ENCODE results near the gene ZCCHC14. TPM values are rescaled to one million over a fixed set of nuclear protein-coding genes. Genes with fewer than 3 reads are reported as not detected.
A peak's percentile ranks its signal among the peaks of the same experiment; 100 is the strongest.

ZCCHC14 gene
- total and polyA plus RNA-seq, 2 of the 13 experiments (the other 11 are each of a cell fraction or from before 2014, with no cell fraction given) = 12.4 to 12.5 TPM

GRCh38 chr16:87474566-87474996 lies 18.2 kb downstream of the ZCCHC14 start (continued):
- TF ChIP-seq, protein P1, sequence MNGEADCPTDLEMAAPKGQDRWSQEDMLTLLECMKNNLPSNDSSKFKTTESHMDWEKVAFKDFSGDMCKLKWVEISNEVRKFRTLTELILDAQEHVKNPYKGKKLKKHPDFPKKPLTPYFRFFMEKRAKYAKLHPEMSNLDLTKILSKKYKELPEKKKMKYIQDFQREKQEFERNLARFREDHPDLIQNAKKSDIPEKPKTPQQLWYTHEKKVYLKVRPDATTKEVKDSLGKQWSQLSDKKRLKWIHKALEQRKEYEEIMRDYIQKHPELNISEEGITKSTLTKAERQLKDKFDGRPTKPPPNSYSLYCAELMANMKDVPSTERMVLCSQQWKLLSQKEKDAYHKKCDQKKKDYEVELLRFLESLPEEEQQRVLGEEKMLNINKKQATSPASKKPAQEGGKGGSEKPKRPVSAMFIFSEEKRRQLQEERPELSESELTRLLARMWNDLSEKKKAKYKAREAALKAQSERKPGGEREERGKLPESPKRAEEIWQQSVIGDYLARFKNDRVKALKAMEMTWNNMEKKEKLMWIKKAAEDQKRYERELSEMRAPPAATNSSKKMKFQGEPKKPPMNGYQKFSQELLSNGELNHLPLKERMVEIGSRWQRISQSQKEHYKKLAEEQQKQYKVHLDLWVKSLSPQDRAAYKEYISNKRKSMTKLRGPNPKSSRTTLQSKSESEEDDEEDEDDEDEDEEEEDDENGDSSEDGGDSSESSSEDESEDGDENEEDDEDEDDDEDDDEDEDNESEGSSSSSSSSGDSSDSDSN (CRISPR knock-in tag; IDR thresholded peaks at IDR 0.05) = peak; percentile 43; the same call in 1 of the 2 replicates
- TF ChIP-seq ZNF772 (CRISPR knock-in tag; IDR thresholded peaks at IDR 0.05) (no peak), ZBTB10 (CRISPR knock-in tag; IDR thresholded peaks at IDR 0.05; ENCODE audit: borderline replicate concordance) (no peak), PITX1 (CRISPR knock-in tag; IDR thresholded peaks at IDR 0.05) (no peak; the same call in 1 of the 2 replicates), CENPT (CRISPR knock-in tag; IDR thresholded peaks at IDR 0.05; ENCODE audit: low read depth) (no peak), ZNF569 (CRISPR knock-in tag; IDR thresholded peaks at IDR 0.05; ENCODE audit: borderline replicate concordance) (no peak), KDM4B (CRISPR knock-in tag; IDR thresholded peaks at IDR 0.05) (no peak), TARDBP (CRISPR knock-in tag; IDR thresholded peaks at IDR 0.05) (0 out of 2 replicates have a peak, but pooled peaks have one; percentile 19), ZNF335 (CRISPR knock-in tag; IDR thresholded peaks at IDR 0.05) (no peak), SMARCC2 (IDR thresholded peaks at IDR 0.05) (no peak), CENPBD1 (CRISPR knock-in tag; IDR thresholded peaks at IDR 0.05; ENCODE audit: borderline replicate concordance, low read depth) (no peak), TEAD2 (CRISPR knock-in tag; IDR thresholded peaks at IDR 0.05) (no peak), NFE2L1 (CRISPR knock-in tag; IDR thresholded peaks at IDR 0.05; ENCODE audit: borderline replicate concordance) (no peak), TEAD3 (CRISPR knock-in tag; optimal IDR thresholded peaks at IDR 0.05; ENCODE audit: borderline replicate concordance) (peak; percentile 56), ZNF256 (CRISPR knock-in tag; conservative IDR thresholded peaks at IDR 0.05) (no peak), HNRNPLL (IDR thresholded peaks at IDR 0.05; ENCODE audit: low read depth, low read length, poor library complexity, severe bottlenecking) (no peak), HNF1B (CRISPR knock-in tag; IDR thresholded peaks at IDR 0.05) (peak; percentile 28)
- TF ChIP-seq, protein P2, sequence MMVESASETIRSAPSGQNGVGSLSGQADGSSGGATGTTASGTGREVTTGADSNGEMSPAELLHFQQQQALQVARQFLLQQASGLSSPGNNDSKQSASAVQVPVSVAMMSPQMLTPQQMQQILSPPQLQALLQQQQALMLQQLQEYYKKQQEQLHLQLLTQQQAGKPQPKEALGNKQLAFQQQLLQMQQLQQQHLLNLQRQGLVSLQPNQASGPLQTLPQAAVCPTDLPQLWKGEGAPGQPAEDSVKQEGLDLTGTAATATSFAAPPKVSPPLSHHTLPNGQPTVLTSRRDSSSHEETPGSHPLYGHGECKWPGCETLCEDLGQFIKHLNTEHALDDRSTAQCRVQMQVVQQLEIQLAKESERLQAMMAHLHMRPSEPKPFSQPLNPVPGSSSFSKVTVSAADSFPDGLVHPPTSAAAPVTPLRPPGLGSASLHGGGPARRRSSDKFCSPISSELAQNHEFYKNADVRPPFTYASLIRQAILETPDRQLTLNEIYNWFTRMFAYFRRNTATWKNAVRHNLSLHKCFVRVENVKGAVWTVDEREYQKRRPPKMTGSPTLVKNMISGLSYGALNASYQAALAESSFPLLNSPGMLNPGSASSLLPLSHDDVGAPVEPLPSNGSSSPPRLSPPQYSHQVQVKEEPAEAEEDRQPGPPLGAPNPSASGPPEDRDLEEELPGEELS (CRISPR knock-in tag; IDR thresholded peaks at IDR 0.05) = peak; percentile 61; the same call in 1 of the 2 replicates

All from HepG2 (cell line).